Measurements from ENCODE around the gene TMTC4.

DNA sequence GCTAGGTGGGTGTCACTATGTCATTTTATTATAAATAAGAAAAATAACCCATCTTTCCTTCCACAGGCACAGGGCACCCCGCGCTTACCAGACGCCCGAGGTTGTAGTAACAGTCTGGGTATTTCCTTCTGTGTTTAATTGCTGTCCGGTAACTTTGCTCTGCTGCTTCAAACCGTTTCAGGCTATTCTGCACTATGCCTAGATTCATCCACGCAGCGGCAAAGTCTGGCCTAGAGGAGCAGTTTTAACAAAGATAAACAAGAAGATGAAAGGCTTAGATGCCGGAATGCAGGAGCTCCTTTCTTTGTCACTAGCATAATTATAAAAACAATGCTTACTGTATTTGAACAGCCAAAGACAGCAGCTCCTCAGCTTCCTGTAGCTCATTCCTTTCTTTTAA lies 49.1 kb downstream of the TMTC4 start:
- TF ChIP-seq, protein P1, sequence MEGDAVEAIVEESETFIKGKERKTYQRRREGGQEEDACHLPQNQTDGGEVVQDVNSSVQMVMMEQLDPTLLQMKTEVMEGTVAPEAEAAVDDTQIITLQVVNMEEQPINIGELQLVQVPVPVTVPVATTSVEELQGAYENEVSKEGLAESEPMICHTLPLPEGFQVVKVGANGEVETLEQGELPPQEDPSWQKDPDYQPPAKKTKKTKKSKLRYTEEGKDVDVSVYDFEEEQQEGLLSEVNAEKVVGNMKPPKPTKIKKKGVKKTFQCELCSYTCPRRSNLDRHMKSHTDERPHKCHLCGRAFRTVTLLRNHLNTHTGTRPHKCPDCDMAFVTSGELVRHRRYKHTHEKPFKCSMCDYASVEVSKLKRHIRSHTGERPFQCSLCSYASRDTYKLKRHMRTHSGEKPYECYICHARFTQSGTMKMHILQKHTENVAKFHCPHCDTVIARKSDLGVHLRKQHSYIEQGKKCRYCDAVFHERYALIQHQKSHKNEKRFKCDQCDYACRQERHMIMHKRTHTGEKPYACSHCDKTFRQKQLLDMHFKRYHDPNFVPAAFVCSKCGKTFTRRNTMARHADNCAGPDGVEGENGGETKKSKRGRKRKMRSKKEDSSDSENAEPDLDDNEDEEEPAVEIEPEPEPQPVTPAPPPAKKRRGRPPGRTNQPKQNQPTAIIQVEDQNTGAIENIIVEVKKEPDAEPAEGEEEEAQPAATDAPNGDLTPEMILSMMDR (IDR thresholded peaks at IDR 0.05; ENCODE audit: low read depth, low read length), result no peak
- no peak for TF ChIP-seq POLR2A (IDR thresholded peaks at IDR 0.05; ENCODE audit: extremely low read depth, insufficient read length)
- TF ChIP-seq, protein P2, sequence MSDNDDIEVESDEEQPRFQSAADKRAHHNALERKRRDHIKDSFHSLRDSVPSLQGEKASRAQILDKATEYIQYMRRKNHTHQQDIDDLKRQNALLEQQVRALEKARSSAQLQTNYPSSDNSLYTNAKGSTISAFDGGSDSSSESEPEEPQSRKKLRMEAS (IDR thresholded peaks at IDR 0.05; ENCODE audit: low read depth, low read length), result no peak

All from NB4 (cell line).